ENCODE measurements around the gene EFCAB12.

Gene EFCAB12

GRCh38 chr3:129460155-129460554 lies 31.7 kb upstream of the EFCAB12 start:
- Histone ChIP-seq H3K27me3 (replicated peaks; ENCODE audit: control insufficient read depth, insufficient read depth, low read length) (no peaks in the 10 kb centered on the region), H3K4me3 (replicated peaks; ENCODE audit: low read depth, low read length) (no peak overlapping the region), H3K36me3 (ENCODE audit: control insufficient read depth, insufficient read depth, low read length) (no peaks in the 10 kb centered on the region)
- TF ChIP-seq CTCF (IDR thresholded peaks at IDR 0.05; ENCODE audit: insufficient read depth, low read length, poor library complexity, severe bottlenecking), result no peak
- DNase-seq (ENCODE audit: extremely low read depth, insufficient read length), result no peak

DNA sequence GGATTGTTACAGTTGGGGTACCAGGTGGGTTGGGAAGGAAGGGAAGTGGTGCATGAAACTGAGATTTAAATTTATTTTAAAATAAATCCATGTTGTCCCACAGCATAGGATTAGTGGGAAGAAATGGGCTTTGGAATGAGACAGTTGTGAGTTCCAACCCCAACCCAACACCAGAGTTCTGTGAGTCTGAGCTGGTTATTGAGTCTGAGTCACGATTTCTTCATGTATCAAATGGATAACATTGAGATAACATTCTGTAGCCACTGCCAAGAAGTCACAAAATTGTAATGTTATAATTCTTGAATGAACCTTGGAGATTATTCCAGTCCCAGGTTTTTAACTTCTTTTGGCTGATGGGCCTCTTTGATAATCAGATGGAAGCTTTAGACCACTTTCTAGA lies 25.3 kb upstream of the EFCAB12 start:
- no peak for TF ChIP-seq CTCF (IDR thresholded peaks at IDR 0.05; ENCODE audit: insufficient read depth, low read length, poor library complexity, severe bottlenecking)
- H3K27me3 ChIP-seq (replicated peaks; ENCODE audit: control insufficient read depth, insufficient read depth, low read length), result no peaks in the 10 kb centered on the region
- DNase-seq (ENCODE audit: extremely low read depth, insufficient read length), result no peak
- no peak overlapping the region for H3K4me3 ChIP-seq (replicated peaks; ENCODE audit: low read depth, low read length)
- H3K36me3 ChIP-seq (ENCODE audit: control insufficient read depth, insufficient read depth, low read length), result no peaks in the 10 kb centered on the region

- no peak for DNase-seq (ENCODE audit: extremely low read depth, insufficient read length)
- no peak for TF ChIP-seq CTCF (IDR thresholded peaks at IDR 0.05; ENCODE audit: insufficient read depth, low read length, poor library complexity, severe bottlenecking)
These were observed 21.1 kb upstream of the EFCAB12 start for GRCh38 chr3:129449279-129450115.

DNA sequence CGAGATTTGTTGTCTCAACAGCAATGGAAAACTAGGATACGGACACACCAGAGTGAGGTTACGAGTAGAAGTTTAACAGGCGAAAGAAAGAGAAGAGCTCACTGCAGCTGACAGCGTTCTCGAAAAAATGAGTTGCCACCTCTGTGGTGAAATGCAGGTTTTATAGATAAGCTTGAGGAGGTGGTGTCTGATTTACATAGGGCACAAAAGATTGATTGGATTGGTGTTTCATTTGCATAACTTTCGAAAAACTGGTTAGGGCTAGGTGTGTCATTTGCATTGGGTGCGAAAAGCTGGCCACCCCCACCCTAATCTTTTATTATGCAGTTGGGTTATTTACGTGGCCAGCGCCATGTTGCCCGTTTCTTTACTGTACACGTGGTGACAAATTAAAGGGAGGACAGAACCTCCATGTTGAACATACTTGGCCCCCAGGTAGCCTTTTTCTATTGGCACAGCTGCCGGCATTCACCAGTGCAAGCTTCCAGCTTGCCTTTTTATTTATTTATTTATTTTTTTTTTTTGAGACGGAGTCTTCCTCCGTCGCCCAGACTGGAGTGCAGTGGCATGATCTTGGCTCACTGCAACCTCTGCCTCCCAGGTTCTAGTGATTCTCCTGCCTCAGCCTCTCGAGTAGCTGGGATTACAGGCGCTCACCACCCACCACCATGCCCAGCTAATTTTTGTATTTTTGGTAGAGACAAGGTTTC lies 19.9 kb upstream of the EFCAB12 start:
- no peak for DNase-seq (ENCODE audit: extremely low read depth, insufficient read length)
- no peak overlapping the region for H3K4me3 ChIP-seq (replicated peaks; ENCODE audit: low read depth, low read length)
- no peak for TF ChIP-seq CTCF (IDR thresholded peaks at IDR 0.05; ENCODE audit: insufficient read depth, low read length, poor library complexity, severe bottlenecking)
- no peaks in the 10 kb centered on the region for H3K27me3 ChIP-seq (replicated peaks; ENCODE audit: control insufficient read depth, insufficient read depth, low read length)
- H3K36me3 ChIP-seq (ENCODE audit: control insufficient read depth, insufficient read depth, low read length), result no peaks in the 10 kb centered on the region

More at GRCh38 chr3:129449279-129450115, 21.1 kb upstream of the EFCAB12 start:
- H3K27me3 ChIP-seq (replicated peaks; ENCODE audit: control insufficient read depth, insufficient read depth, low read length), result no peaks in the 10 kb centered on the region
- no peak overlapping the region for H3K4me3 ChIP-seq (replicated peaks; ENCODE audit: low read depth, low read length)
- no peaks in the 10 kb centered on the region for H3K36me3 ChIP-seq (ENCODE audit: control insufficient read depth, insufficient read depth, low read length)

- H3K36me3 ChIP-seq (ENCODE audit: control insufficient read depth, insufficient read depth, low read length), result no peaks in the 10 kb centered on the region
- no peak overlapping the region for H3K4me3 ChIP-seq (replicated peaks; ENCODE audit: low read depth, low read length)
- H3K27me3 ChIP-seq (replicated peaks; ENCODE audit: control insufficient read depth, insufficient read depth, low read length), result no peaks in the 10 kb centered on the region
- no peak for TF ChIP-seq CTCF (IDR thresholded peaks at IDR 0.05; ENCODE audit: insufficient read depth, low read length, poor library complexity, severe bottlenecking)
- no peak for DNase-seq (ENCODE audit: extremely low read depth, insufficient read length)
These were observed 18.5 kb upstream of the EFCAB12 start for GRCh38 chr3:129446926-129447325.
